Mucosa of stomach (tissue), 1 donor: ENCODE data around the gene KDM4C.

Source experiments
- H3K27me3 ChIP-seq: one replicate; pipeline ENCODE4 v1.7.0; 2013; ENCODE audit warnings: mild to moderate bottlenecking, low read length; ENCODE audit not compliant: control insufficient read depth, insufficient read depth
- H3K36me3 ChIP-seq: one replicate; pipeline ENCODE4 v1.7.0; 2013; ENCODE audit warnings: low read length; ENCODE audit not compliant: control insufficient read depth, insufficient read depth
- H3K4me1 ChIP-seq: one replicate; pipeline ENCODE4 v1.7.0; 2013; ENCODE audit warnings: mild to moderate bottlenecking, low read length; ENCODE audit not compliant: control insufficient read depth, insufficient read depth
- H3K4me3 ChIP-seq: one replicate; pipeline ENCODE4 v1.7.0; 2013; ENCODE audit warnings: low read length
- H3K9ac ChIP-seq: one replicate; pipeline ENCODE4 v1.7.0; 2013; ENCODE audit warnings: mild to moderate bottlenecking, low read length, moderate library complexity
- H3K9me3 ChIP-seq: one replicate; pipeline ENCODE4 v1.7.0; 2013; ENCODE audit warnings: mild to moderate bottlenecking, low read length, moderate library complexity; ENCODE audit not compliant: control insufficient read depth
- donor health status: Pancreatic carcinoma.

KDM4C gene

GRCh38 chr9:6975198-6975597 lies 217.4 kb downstream of the KDM4C start:
- H3K36me3 ChIP-seq, result no peaks in the 10 kb centered on the region
- no peaks in the 10 kb centered on the region for H3K9me3 ChIP-seq

GRCh38 chr9:6977761-6978160 lies 220.0 kb downstream of the KDM4C start:
- Histone ChIP-seq H3K4me1 (peaks cover 6% of the 10 kb centered on the region), H3K36me3 (no peaks in the 10 kb centered on the region), H3K27me3 (no peaks in the 10 kb centered on the region), H3K9ac (no peak overlapping the region), H3K4me3 (no peak overlapping the region), H3K9me3 (no peaks in the 10 kb centered on the region)

More at GRCh38 chr9:6975198-6975597, 217.4 kb downstream of the KDM4C start:
- no peaks in the 10 kb centered on the region for H3K27me3 ChIP-seq
- no peak overlapping the region for H3K4me3 ChIP-seq
- H3K4me1 ChIP-seq, result peaks cover 6% of the 10 kb centered on the region
- no peak overlapping the region for H3K9ac ChIP-seq

DNA sequence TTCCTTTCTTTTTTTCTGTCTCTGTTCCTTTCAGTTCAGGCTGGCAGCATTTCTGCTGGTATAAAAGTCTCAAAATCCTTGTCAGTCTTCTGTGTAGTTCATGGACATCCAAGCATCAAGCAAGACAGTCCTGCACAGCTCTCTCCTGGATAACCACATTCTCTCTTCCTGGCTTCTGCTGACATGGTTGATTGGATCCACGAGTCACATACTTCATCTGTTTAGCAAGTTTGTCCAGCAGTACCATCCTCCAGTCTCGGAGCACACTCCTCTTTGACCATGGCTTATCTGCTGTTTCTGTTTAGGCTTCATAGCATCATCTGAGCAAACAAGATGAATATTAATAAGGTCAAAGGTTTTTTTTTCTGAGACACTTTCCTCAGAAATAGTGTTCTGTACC lies 220.8 kb downstream of the KDM4C start:
- Histone ChIP-seq H3K36me3 (no peaks in the 10 kb centered on the region), H3K27me3 (no peaks in the 10 kb centered on the region), H3K9me3 (no peaks in the 10 kb centered on the region), H3K4me3 (no peak overlapping the region), H3K9ac (no peak overlapping the region), H3K4me1 (peaks cover 6% of the 10 kb centered on the region)

- H3K27me3 ChIP-seq, result no peaks in the 10 kb centered on the region
These were observed 227.3 kb downstream of the KDM4C start for GRCh38 chr9:6984941-6985578.

GRCh38 chr9:6986141-6986815 lies 228.5 kb downstream of the KDM4C start:
- no peaks in the 10 kb centered on the region for H3K27me3 ChIP-seq
- no peaks in the 10 kb centered on the region for H3K4me1 ChIP-seq
- no peaks in the 10 kb centered on the region for H3K36me3 ChIP-seq
- no peak overlapping the region for H3K9ac ChIP-seq
- no peak overlapping the region for H3K4me3 ChIP-seq
- no peaks in the 10 kb centered on the region for H3K9me3 ChIP-seq

More at GRCh38 chr9:6984941-6985578, 227.3 kb downstream of the KDM4C start:
- Histone ChIP-seq H3K9ac (no peak overlapping the region), H3K4me3 (no peak overlapping the region), H3K9me3 (no peaks in the 10 kb centered on the region), H3K4me1 (no peaks in the 10 kb centered on the region), H3K36me3 (no peaks in the 10 kb centered on the region)

DNA sequence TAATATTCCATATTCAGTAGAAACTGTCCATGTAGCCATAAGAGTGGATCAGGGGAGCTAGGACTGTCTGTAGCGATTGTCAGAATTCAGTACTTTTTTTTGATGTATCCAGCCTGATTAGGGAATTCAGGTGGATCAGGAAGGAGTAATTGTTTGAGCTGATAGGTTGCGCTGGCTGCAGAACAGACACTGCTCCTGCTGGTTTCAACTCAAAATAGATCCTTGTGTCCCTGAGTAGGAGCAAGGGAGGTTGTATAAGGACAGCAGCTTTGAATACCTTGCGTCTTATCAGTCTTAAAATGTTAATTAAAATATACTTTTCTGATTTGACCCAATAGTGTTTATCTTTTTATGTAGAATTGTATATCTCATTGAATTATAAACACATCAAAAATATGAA lies 229.6 kb downstream of the KDM4C start:
- Histone ChIP-seq H3K36me3 (no peaks in the 10 kb centered on the region), H3K27me3 (no peaks in the 10 kb centered on the region)

GRCh38 chr9:6991418-6991817 lies 233.6 kb downstream of the KDM4C start:
- Histone ChIP-seq H3K4me3 (no peak overlapping the region), H3K36me3 (no peaks in the 10 kb centered on the region)

More for the DNA sequence above, 229.6 kb downstream of the KDM4C start:
- Histone ChIP-seq H3K4me3 (no peak overlapping the region), H3K9ac (no peak overlapping the region), H3K4me1 (no peaks in the 10 kb centered on the region), H3K9me3 (no peaks in the 10 kb centered on the region)

DNA sequence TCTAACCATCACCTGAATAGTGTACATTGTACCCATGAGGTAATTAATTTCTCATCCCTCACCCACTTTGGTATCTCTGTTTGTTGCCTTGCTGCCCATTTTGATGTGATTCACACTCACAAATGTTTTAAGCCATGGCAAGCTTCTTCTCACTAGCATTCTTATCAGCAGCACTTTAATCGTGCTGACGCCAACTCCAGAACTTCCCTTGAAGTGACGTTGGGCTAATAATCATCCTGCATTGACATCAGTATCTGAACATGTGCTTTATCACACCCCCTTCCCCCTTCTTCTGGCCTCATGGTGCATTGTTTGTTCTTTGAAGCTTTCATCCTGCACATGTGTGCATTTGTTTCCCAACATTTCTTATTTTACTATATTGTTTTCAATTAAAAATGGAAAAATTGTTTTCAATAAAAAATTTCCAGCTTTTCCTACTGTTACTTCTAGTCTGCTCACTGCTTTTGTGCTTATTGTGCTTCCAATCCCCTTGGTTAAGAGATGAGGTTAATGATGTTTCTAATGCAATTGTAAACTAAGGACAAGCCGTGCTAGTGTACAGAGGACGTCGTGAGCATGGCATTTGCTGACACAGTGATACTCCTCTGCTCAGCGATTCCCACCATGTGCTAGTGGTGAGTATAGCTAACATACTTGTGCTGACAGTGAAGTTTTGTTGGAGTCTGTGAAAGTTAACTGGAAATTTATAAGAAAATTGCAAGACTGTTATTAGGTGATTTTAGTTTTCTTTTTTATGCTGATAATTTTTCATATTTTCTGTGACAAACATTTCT lies 238.5 kb downstream of the KDM4C start:
- no peaks in the 10 kb centered on the region for H3K36me3 ChIP-seq
- H3K4me3 ChIP-seq, result no peak overlapping the region
- H3K9me3 ChIP-seq, result no peaks in the 10 kb centered on the region
- H3K27me3 ChIP-seq, result no peaks in the 10 kb centered on the region
- H3K9ac ChIP-seq, result no peak overlapping the region
- H3K4me1 ChIP-seq, result no peaks in the 10 kb centered on the region

More at GRCh38 chr9:6991418-6991817, 233.6 kb downstream of the KDM4C start:
- Histone ChIP-seq H3K9me3 (no peaks in the 10 kb centered on the region), H3K27me3 (no peaks in the 10 kb centered on the region), H3K9ac (no peak overlapping the region), H3K4me1 (no peaks in the 10 kb centered on the region)

DNA sequence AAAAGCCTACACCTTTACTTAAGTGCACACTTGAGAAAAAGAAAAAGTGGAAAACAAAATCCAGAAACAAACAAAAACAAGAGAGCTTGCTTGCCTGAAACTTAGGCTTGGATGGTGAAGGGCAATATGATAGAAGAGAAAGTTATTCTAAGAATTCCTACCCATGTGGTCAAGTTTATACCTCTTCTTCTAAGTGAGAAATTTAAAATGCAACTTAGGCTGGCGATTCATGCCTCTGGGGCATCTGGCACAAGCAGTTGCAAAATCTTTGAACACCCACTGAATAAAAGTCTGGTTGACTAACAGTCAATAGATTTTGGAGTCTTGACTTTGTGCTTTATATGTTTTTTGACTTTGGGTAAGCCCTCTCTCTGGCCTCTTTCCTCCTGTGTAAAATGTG lies 239.6 kb downstream of the KDM4C start:
- H3K9ac ChIP-seq, result no peak overlapping the region
- H3K27me3 ChIP-seq, result no peaks in the 10 kb centered on the region
- no peak overlapping the region for H3K4me3 ChIP-seq
- no peaks in the 10 kb centered on the region for H3K4me1 ChIP-seq
- no peaks in the 10 kb centered on the region for H3K36me3 ChIP-seq
- no peaks in the 10 kb centered on the region for H3K9me3 ChIP-seq

DNA sequence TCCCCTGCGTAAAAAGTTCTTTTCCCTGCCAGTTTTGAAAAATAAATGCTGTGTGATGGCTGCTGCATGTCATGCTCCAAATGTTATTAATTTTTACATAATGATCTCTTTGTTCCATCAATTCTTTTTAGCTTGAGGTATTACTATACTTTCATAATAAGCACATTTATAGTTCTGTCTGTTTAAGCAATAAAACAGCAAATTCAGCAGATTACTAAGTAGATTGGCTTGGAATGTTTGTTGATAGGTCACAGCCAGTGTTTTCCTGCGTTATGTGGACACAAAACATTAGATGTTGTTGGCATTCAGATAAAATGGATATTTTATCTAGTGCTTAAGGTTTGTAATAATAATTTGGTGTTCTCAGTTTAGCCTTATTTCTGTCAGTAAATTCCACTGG lies 242.0 kb downstream of the KDM4C start:
- Histone ChIP-seq H3K27me3 (no peaks in the 10 kb centered on the region), H3K36me3 (peaks cover 4% of the 10 kb centered on the region), H3K4me1 (no peaks in the 10 kb centered on the region), H3K9ac (no peak overlapping the region), H3K9me3 (no peaks in the 10 kb centered on the region), H3K4me3 (no peak overlapping the region)

- peaks cover 4% of the 10 kb centered on the region for H3K36me3 ChIP-seq
- H3K4me3 ChIP-seq, result no peak overlapping the region
- H3K27me3 ChIP-seq, result no peaks in the 10 kb centered on the region
- H3K9me3 ChIP-seq, result no peaks in the 10 kb centered on the region
- H3K4me1 ChIP-seq, result no peaks in the 10 kb centered on the region
- H3K9ac ChIP-seq, result no peak overlapping the region
These were observed 243.8 kb downstream of the KDM4C start for GRCh38 chr9:7001571-7001970.

GRCh38 chr9:7003861-7004260 lies 246.1 kb downstream of the KDM4C start:
- no peaks in the 10 kb centered on the region for H3K27me3 ChIP-seq
- no peak overlapping the region for H3K4me3 ChIP-seq
- no peak overlapping the region for H3K9ac ChIP-seq
- H3K36me3 ChIP-seq, result peaks cover 4% of the 10 kb centered on the region
- H3K9me3 ChIP-seq, result no peaks in the 10 kb centered on the region
- H3K4me1 ChIP-seq, result no peaks in the 10 kb centered on the region
